GM21515 (cell line): ENCODE results near the gene SLC44A1.

Source experiments
- ATAC-seq: cut with Tn5 transposase; IDR thresholded peaks from one replicate; pipeline ENCODE4 v1.9.1; 2021; ENCODE audit not compliant: unreplicated experiment

SLC44A1 gene

GRCh38 chr9:105421154-105421553, 176.7 kb downstream of the SLC44A1 start:
- no peak for ATAC-seq

- no peak for ATAC-seq
These were observed 177.4 kb downstream of the SLC44A1 start for GRCh38 chr9:105421864-105422263.

- ATAC-seq = peak; percentile 69
These were observed 181.5 kb downstream of the SLC44A1 start for GRCh38 chr9:105425816-105426433.

- no peak for ATAC-seq
These were observed 182.2 kb downstream of the SLC44A1 start for GRCh38 chr9:105426657-105427056.

GRCh38 chr9:105431424-105432246, 187.2 kb downstream of the SLC44A1 start:
- no peak for ATAC-seq

- no peak for ATAC-seq
These were observed 187.9 kb downstream of the SLC44A1 start for GRCh38 chr9:105432247-105432842.

GRCh38 chr9:105435453-105435852, 191.0 kb downstream of the SLC44A1 start:
- ATAC-seq = no peak

- ATAC-seq = no peak
These were observed 192.3 kb downstream of the SLC44A1 start for GRCh38 chr9:105436783-105437182.

- ATAC-seq = no peak
These were observed 193.3 kb downstream of the SLC44A1 start for GRCh38 chr9:105437704-105438103.

- no peak for ATAC-seq
These were observed 193.8 kb downstream of the SLC44A1 start for GRCh38 chr9:105438141-105438806.

GRCh38 chr9:105439428-105439827, 195.0 kb downstream of the SLC44A1 start:
- no peak for ATAC-seq

GRCh38 chr9:105441616-105442160, 197.2 kb downstream of the SLC44A1 start:
- no peak for ATAC-seq

GRCh38 chr9:105443121-105443520, 198.7 kb downstream of the SLC44A1 start:
- ATAC-seq = no peak

- no peak for ATAC-seq
These were observed 199.7 kb downstream of the SLC44A1 start for GRCh38 chr9:105444130-105444529.

GRCh38 chr9:105445203-105445881, 200.9 kb downstream of the SLC44A1 start:
- ATAC-seq = no peak

GRCh38 chr9:105447386-105447813, 202.9 kb downstream of the SLC44A1 start:
- no peak for ATAC-seq

GRCh38 chr9:105447814-105448812, 203.7 kb downstream of the SLC44A1 start, which contains the start of gene FSD1L:
Gene FSD1L (plus strand): TSS chr9:105448034. CDS start chr9:105448221, 187 bp downstream.
- peak; percentile 95 for ATAC-seq

- ATAC-seq = no peak
These were observed 204.6 kb downstream of the SLC44A1 start for GRCh38 chr9:105449081-105449480.

GRCh38 chr9:105452185-105452584, 207.7 kb downstream of the SLC44A1 start:
- no peak for ATAC-seq
